NCI-H1092 treated with DMSO at 0.1 percent for 48 hours (cell line): ENCODE measurements around the gene CYP4F3.
"Not testable (repeated sequence)": the region's sequence is repeated elsewhere in the genome, so short reads cannot be mapped to it uniquely, and the experiment has no call there.

Experiments
- DNase-seq: peaks from one replicate; lab custom pipeline; 2025; lab: John Stamatoyannopoulos, UW

The CYP4F3 gene, protein sequence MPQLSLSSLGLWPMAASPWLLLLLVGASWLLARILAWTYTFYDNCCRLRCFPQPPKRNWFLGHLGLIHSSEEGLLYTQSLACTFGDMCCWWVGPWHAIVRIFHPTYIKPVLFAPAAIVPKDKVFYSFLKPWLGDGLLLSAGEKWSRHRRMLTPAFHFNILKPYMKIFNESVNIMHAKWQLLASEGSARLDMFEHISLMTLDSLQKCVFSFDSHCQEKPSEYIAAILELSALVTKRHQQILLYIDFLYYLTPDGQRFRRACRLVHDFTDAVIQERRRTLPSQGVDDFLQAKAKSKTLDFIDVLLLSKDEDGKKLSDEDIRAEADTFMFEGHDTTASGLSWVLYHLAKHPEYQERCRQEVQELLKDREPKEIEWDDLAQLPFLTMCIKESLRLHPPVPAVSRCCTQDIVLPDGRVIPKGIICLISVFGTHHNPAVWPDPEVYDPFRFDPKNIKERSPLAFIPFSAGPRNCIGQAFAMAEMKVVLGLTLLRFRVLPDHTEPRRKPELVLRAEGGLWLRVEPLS

DNA sequence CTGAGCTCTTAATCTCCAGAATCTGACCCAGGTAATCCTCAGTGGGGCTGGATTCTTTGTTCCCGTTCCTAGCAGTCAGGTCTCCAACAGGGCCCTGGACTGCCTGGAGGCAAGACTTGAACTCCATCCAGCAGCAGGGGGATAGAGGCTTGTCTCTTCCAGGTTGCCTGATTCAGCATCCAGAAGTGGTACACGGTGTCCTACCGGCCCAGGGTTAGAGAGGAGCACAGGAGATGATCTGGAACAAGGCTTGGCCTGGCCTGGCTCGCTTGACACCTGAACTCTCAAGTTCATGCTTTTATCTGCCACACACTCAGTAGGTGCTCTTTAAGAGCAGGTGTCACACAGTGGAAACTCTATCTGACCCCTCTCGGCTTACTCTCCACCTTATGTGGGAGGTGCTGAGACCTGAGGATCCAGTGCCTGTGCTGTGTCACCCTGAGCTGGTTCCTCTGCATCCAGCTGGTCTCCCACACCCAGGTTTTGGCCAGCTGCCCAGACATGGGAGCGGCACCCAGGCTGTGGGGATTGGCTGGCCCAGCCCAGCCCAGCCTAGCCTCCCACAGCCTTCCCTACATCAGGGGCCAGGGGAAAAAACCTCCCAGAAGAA is at the start of gene CYP4F3:
Gene CYP4F3 (plus strand): TSS at position 604 of the 610 bp plus-strand sequence. CDS start 519 bp downstream, outside the sequence.
- no peak for DNase-seq

DNA sequence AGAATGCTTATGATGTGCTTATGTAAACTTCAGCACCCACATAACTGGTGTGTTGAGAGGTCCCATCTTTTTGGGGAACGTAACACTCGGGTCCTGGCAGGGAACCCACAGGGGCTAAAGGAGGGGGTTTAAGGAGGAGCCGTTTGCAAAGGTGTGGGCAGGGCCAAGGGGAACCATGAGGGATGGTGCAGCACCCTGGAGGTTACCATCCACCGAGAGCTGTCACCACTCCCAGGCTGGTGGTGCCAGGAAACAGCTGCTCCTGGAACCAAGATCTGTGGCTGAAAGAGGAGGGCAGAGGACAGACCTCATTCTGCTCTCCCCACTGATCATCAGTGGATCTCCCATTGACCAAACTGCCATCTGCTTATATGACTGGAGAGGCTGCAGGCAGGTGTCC is 48.9 kb upstream of the CYP4F3 start:
- DNase-seq, result no peak

DNA sequence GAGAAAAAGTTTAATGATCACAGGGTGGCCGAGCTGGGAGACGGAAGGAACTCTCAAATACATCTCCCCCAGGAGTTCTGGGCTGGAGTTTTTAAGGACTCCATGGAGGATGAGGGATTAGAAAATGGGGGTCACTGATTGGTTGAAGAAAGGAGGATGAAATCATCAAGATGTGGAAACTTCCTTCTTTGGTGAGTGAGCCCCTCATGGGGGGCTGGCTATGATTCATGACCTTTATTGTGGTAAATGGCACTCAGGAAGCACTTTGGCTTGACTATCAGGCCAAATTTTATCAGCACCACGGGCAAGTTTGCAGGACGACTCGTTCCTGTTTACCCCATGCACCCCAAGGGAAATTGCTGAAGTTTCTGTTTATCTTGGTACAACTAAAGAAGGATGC is 48.2 kb upstream of the CYP4F3 start:
- DNase-seq, result not testable (repeated sequence)

DNA sequence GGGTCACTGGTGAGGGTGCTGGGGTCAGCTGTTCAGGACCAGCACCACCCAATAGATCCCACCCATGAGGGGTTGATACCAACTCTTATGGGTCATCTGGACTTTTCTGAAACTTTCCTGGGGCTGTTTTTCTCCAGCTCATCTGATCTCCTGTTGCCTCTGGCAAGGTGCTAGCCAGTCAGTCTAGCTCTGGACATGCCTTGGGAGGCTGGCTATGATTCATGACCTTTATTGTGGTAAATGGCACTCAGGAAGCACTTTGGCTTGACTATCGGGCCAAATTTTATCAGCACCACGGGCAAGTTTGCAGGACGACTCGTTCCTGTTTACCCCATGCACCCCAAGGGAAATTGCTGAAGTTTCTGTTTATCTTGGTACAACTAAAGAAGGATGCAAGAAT is 46.9 kb upstream of the CYP4F3 start:
- not testable (repeated sequence) for DNase-seq

- DNase-seq, result no peak
Measured at GRCh38 chr19:15595069-15595468, 45.6 kb upstream of the CYP4F3 start.

GRCh38 chr19:15607978-15608925 is 32.4 kb upstream of the CYP4F3 start:
- not testable (repeated sequence) for DNase-seq

DNA sequence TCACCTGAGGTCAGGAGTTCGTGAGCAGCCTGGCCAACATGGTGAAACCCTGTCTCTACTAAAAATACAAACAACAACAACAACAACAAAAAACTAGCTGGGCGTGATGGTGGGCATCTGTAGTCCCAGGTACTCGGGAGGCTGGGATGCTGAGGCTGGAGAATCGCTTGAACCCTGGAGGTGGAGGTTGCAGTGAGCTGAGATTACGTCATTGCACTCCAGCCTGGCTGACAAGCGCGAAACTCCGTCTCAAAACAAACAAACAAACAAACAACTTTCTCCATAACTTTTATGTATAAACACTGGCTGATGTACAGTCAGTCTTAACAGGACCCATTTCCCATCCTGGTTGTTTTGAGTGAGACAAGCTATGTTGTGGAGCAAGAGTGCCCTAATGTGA is 31.4 kb upstream of the CYP4F3 start:
- DNase-seq, result no peak

DNA sequence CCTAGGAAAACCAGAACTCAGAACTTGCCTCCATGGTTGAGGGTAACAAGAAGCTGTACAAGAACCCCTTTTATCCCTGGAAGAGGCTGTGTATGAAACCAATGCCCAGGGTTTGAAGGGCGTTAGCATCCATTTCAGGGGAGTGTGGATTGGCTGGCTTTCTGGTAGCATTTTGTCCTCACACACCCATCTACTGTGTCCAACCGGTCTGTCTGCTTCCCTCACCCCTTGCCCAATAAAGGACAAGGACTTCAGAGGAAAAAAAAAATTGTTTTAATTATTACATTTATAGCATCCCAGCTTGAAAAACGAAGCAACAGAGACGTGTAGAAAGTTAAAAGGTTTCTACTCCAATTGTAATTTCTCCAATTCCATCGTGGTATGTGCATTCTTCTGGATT is 28.4 kb upstream of the CYP4F3 start:
- DNase-seq, result no peak

- no peak for DNase-seq
Measured at GRCh38 chr19:15613338-15613737, 27.4 kb upstream of the CYP4F3 start.

- no peak for DNase-seq
Measured at GRCh38 chr19:15614507-15615379, 26.0 kb upstream of the CYP4F3 start, which contains the start of gene CYP4F8. CYP4F8 (plus strand) TSS chr19:15615218; CDS start chr19:15615617, 399 bp downstream.

GRCh38 chr19:15615526-15615925 is 25.2 kb upstream of the CYP4F3 start:
- no peak for DNase-seq

DNA sequence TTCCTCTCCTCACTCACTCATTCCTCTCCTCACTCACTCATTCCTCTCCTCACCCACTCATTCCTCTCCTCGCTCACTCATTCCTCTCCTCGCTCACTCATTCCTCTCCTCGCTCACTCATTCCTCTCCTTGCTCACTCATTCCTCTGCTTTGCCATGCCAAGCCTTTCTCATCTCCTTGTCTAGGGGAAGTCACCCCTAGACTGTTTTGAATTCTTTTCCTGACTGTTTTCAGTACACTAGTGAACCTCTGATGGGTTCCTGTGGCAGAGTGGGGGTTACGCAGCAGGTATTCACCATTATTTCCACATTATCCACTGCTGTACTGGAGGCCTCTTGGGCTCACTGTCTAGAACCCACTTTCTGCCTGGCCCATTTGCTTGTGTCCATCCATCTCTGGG is 24.5 kb upstream of the CYP4F3 start:
- no peak for DNase-seq

DNA sequence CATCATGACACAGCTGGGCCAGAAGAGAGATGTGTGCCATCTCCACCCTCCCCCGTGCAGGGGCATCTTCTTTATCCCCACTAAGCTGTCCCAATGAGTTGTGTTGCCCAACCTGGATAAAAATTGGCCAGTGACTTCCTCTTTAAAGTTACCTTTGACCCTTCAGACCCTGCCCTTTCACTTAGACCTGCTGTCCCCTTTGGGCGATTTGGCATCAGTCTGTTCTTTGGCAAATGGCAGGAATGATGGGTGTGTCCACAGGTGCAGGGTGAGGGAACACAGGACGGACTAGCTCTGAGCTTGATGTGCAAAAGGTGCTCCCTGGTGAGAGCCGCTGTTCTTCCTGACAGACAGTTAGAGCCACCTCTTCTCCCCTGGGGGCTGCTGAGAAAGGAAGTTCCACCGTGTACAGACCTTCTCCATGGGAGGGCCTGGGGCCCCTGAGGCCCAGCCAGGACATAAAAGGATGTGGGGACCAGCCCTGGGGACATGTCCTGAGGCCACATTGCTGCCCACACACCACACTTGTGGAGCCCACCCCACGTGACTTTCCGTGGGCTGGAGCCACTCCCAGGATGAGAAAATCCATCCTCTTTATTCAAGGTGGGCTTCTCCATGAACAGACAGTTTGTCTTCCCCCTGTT is 23.9 kb upstream of the CYP4F3 start:
- no peak for DNase-seq

GRCh38 chr19:15618321-15618720 is 22.4 kb upstream of the CYP4F3 start:
- DNase-seq, result no peak

- DNase-seq, result no peak
Measured at GRCh38 chr19:15621801-15622200, 18.9 kb upstream of the CYP4F3 start.

DNA sequence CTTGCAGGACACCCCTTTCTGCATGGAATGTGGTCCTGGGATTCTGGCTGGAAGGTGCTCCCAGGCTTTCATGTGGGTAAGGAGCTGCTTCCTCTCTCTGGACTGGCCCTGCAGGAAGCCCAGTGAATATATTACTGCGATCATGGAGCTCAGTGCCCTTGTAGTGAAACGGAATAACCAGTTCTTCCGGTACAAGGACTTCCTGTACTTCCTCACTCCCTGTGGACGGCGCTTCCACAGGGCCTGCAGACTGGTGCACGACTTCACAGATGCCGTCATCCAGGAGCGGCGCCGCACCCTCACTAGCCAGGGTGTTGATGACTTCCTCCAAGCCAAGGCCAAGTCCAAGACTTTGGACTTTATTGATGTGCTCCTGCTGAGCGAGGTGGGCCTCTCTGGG is 17.7 kb upstream of the CYP4F3 start:
- DNase-seq, result no peak

GRCh38 chr19:15623711-15624318 is 16.9 kb upstream of the CYP4F3 start:
- no peak for DNase-seq

DNA sequence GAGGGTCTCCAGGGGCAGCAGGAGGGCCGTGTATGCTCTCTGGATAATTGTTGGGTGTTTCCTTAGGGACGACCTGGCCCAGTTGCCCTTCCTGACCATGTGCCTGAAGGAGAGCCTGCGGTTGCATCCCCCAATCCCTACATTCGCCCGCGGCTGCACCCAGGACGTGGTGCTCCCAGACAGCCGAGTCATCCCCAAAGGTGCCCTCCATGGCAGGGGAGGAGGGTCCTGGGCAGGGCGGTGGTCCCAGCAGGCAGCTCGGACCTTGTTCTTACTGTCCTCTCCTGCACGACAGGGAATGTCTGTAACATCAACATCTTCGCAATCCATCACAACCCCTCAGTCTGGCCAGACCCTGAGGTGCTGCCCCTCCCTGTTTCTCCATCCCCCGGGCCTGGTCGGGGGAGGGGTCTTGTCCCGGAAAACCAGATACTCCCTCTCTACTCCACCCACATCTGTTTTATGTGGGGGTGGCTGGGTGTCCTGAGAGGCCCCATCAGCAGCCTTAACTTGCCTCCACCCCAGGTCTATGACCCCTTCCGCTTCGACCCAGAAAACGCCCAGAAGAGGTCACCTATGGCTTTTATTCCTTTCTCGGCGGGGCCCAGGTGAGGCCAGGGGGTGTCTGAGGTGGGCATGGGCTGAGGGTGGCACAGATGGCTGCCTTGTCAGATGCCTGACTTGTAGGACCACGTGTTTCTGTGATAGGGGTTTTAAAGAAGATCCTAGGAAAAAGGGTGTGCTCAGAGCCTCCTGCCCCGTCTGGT is 12.3 kb upstream of the CYP4F3 start:
- no peak for DNase-seq
